Measurements from ENCODE around the gene PRR14.

DNA sequence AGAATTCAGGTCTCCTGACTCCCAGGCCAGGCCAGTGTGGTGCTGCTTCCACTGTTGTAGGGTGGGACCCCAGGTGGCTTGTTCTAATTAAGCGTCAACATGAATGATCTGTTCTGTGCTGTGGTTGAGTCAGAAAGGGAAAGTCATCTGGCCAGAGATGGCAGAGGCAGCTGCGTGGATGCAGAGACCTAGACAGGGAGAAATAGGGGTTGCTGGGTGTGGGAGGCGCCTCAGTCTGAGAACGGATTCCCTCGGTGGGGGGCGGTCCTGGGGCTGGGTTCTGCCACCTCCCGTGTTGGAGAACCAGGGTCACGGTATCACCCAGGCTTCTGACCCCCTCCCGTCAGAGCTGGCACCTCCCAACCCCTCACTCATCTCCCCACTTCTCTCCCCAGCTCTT lies 13.1 kb downstream of the PRR14 start:
- TF ChIP-seq, protein P1, sequence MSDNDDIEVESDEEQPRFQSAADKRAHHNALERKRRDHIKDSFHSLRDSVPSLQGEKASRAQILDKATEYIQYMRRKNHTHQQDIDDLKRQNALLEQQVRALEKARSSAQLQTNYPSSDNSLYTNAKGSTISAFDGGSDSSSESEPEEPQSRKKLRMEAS (IDR thresholded peaks at IDR 0.05) = no peak
- TF ChIP-seq, protein P2, sequence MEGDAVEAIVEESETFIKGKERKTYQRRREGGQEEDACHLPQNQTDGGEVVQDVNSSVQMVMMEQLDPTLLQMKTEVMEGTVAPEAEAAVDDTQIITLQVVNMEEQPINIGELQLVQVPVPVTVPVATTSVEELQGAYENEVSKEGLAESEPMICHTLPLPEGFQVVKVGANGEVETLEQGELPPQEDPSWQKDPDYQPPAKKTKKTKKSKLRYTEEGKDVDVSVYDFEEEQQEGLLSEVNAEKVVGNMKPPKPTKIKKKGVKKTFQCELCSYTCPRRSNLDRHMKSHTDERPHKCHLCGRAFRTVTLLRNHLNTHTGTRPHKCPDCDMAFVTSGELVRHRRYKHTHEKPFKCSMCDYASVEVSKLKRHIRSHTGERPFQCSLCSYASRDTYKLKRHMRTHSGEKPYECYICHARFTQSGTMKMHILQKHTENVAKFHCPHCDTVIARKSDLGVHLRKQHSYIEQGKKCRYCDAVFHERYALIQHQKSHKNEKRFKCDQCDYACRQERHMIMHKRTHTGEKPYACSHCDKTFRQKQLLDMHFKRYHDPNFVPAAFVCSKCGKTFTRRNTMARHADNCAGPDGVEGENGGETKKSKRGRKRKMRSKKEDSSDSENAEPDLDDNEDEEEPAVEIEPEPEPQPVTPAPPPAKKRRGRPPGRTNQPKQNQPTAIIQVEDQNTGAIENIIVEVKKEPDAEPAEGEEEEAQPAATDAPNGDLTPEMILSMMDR (IDR thresholded peaks at IDR 0.05; ENCODE audit: low read depth, low read length, missing input control) = no peak
- no peak for TF ChIP-seq GABPA (IDR thresholded peaks at IDR 0.05 in 1 of 2, conservative IDR thresholded peaks at IDR 0.05 in 1 of 2)
- TF ChIP-seq, protein P3, sequence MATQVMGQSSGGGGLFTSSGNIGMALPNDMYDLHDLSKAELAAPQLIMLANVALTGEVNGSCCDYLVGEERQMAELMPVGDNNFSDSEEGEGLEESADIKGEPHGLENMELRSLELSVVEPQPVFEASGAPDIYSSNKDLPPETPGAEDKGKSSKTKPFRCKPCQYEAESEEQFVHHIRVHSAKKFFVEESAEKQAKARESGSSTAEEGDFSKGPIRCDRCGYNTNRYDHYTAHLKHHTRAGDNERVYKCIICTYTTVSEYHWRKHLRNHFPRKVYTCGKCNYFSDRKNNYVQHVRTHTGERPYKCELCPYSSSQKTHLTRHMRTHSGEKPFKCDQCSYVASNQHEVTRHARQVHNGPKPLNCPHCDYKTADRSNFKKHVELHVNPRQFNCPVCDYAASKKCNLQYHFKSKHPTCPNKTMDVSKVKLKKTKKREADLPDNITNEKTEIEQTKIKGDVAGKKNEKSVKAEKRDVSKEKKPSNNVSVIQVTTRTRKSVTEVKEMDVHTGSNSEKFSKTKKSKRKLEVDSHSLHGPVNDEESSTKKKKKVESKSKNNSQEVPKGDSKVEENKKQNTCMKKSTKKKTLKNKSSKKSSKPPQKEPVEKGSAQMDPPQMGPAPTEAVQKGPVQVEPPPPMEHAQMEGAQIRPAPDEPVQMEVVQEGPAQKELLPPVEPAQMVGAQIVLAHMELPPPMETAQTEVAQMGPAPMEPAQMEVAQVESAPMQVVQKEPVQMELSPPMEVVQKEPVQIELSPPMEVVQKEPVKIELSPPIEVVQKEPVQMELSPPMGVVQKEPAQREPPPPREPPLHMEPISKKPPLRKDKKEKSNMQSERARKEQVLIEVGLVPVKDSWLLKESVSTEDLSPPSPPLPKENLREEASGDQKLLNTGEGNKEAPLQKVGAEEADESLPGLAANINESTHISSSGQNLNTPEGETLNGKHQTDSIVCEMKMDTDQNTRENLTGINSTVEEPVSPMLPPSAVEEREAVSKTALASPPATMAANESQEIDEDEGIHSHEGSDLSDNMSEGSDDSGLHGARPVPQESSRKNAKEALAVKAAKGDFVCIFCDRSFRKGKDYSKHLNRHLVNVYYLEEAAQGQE (IDR thresholded peaks at IDR 0.05) = no peak
- TF ChIP-seq TAF1 (conservative IDR thresholded peaks at IDR 0.05) = no peak
- no peak for TF ChIP-seq RAD21 (IDR thresholded peaks at IDR 0.05)
- TF ChIP-seq, protein P4, sequence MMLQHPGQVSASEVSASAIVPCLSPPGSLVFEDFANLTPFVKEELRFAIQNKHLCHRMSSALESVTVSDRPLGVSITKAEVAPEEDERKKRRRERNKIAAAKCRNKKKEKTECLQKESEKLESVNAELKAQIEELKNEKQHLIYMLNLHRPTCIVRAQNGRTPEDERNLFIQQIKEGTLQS (IDR thresholded peaks at IDR 0.05) = no peak
- no peak for TF ChIP-seq HNF4G (IDR thresholded peaks at IDR 0.05)
- no peak for TF ChIP-seq SP1 (IDR thresholded peaks at IDR 0.05)
